Upper lobe of left lung (tissue), 4 donors: ENCODE results near the gene C5orf24.

Experiments
- EP300 ChIP-seq, 4 donors: sonication (generic); formaldehyde crosslinking; IDR thresholded peaks; one replicate each; pipeline ENCODE4 v1.5.1; 2017; ENCODE audit warnings: antibody characterized with exemption in 4 of 4, control low read depth in 2 of 4
- POLR2A ChIP-seq, 4 donors: fragments of 450-650 bp; IDR thresholded peaks; one replicate each; pipeline ENCODE4 v1.5.1; 2016 to 2017; ENCODE audit warnings: antibody characterized with exemption in 4 of 4, mild to moderate bottlenecking in 2 of 4
- TF ChIP-seq, protein P1 (sequence below), 6 experiments: fragments of 450-650 bp in 4 of 6; fragments of 200-600 bp in 2 of 6; sonication (generic) in 2 of 6; IDR thresholded peaks; one replicate each; pipeline ENCODE4 v1.5.1; 2016 to 2019; ENCODE audit warnings: antibody characterized with exemption in 6 of 6

DNA sequence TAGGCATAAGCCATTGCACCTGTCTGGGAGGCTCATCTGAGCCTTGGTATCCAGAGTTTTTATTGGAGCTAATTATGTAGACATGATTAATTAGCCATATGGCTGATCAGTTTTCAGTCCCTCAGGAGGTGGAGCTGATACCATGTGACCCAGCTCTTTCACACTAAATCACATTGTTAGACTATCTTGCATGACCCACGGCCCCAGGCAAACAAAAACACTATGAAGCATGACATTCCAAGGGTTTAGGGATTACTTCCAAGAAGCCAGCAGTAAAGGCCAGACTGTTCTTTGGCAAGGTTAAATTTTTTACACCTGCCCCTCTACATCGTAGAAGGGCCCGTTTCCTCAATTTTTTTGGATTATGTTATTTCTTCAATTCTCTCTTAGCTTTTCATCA, 5.0 kb upstream of the C5orf24 start:
- TF ChIP-seq, protein P1, sequence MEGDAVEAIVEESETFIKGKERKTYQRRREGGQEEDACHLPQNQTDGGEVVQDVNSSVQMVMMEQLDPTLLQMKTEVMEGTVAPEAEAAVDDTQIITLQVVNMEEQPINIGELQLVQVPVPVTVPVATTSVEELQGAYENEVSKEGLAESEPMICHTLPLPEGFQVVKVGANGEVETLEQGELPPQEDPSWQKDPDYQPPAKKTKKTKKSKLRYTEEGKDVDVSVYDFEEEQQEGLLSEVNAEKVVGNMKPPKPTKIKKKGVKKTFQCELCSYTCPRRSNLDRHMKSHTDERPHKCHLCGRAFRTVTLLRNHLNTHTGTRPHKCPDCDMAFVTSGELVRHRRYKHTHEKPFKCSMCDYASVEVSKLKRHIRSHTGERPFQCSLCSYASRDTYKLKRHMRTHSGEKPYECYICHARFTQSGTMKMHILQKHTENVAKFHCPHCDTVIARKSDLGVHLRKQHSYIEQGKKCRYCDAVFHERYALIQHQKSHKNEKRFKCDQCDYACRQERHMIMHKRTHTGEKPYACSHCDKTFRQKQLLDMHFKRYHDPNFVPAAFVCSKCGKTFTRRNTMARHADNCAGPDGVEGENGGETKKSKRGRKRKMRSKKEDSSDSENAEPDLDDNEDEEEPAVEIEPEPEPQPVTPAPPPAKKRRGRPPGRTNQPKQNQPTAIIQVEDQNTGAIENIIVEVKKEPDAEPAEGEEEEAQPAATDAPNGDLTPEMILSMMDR (IDR thresholded peaks at IDR 0.05), result no peak
- TF ChIP-seq EP300 (IDR thresholded peaks at IDR 0.05) (no peak), POLR2A (IDR thresholded peaks at IDR 0.05) (no peak)
